SK-N-SH treated with all-trans-retinoic acid at 6 μM for 48 hours (cell line): Measurements from ENCODE around the gene ACSL5.

Experiments used
- ATAC-seq: fragments of 200-7000 bp; cut with Tn5 transposase; 3 replicates; pipeline ENCODE4 v1.9.1; 2020; ENCODE audit warnings: mild to moderate bottlenecking, moderate library complexity
- ARNTL ChIP-seq: fragments of 450-650 bp; formaldehyde crosslinking; IDR thresholded peaks from 2 replicates; pipeline ENCODE4 v1.5.0; 2020; ENCODE audit warnings: low read depth, mild to moderate bottlenecking, moderate library complexity, borderline replicate concordance
- BACH2 ChIP-seq: fragments of 250-450 bp; sonication (Bioruptor Pico); IDR thresholded peaks from 2 replicates; pipeline ENCODE4 v1.9.0; 2021; ENCODE audit warnings: mild to moderate bottlenecking, borderline replicate concordance
- CREB5 ChIP-seq: fragments of 250-450 bp; sonication (Bioruptor Pico); IDR thresholded peaks from 2 replicates; pipeline ENCODE4 v1.5.1; 2020; ENCODE audit warnings: low read depth, mild to moderate bottlenecking, moderate library complexity
- CSDC2 ChIP-seq: fragments of 250-450 bp; sonication (Bioruptor Pico); IDR thresholded peaks from 2 replicates; pipeline ENCODE4 v1.5.0; 2020; ENCODE audit warnings: mild to moderate bottlenecking, moderate library complexity
- CSRNP3 ChIP-seq: fragments of 250-450 bp; sonication (Bioruptor Pico); IDR thresholded peaks from 2 replicates; pipeline ENCODE4 v1.5.1; 2021; ENCODE audit warnings: mild to moderate bottlenecking, moderate library complexity
- ESRRG ChIP-seq: fragments of 250-450 bp; sonication (Bioruptor Pico); IDR thresholded peaks from 2 replicates; pipeline ENCODE4 v1.6.1; 2021; ENCODE audit warnings: mild to moderate bottlenecking
- GLIS3 ChIP-seq: fragments of 250-450 bp; sonication (Bioruptor Pico); IDR thresholded peaks from 2 replicates; pipeline ENCODE4 v1.5.0; 2020; ENCODE audit warnings: mild to moderate bottlenecking, moderate library complexity
- ISL1 ChIP-seq: fragments of 250-450 bp; sonication (Bioruptor Pico); IDR thresholded peaks from 2 replicates; pipeline ENCODE4 v2.1.2; 2022; ENCODE audit warnings: mild to moderate bottlenecking, moderate library complexity
- OSR1 ChIP-seq: fragments of 250-450 bp; sonication (Bioruptor Pico); IDR thresholded peaks from 2 replicates; pipeline ENCODE4 v1.8.0; 2022; ENCODE audit warnings: moderate library complexity, mild to moderate bottlenecking, inconsistent platforms
- POU6F1 ChIP-seq: fragments of 250-450 bp; sonication (Bioruptor Pico); IDR thresholded peaks from 2 replicates; pipeline ENCODE4 v1.8.0; 2021; ENCODE audit warnings: low read depth, mild to moderate bottlenecking, moderate library complexity, borderline replicate concordance
- RARB ChIP-seq: fragments of 250-450 bp; sonication (Bioruptor Pico); IDR thresholded peaks from 2 replicates; pipeline ENCODE4 v1.8.0; 2021; ENCODE audit warnings: mild to moderate bottlenecking, moderate library complexity
- SNAI2 ChIP-seq: fragments of 250-450 bp; sonication (Bioruptor Pico); IDR thresholded peaks from 2 replicates; pipeline ENCODE4 v1.5.0; 2020; ENCODE audit warnings: mild to moderate bottlenecking, moderate library complexity
- TCF4 ChIP-seq: fragments of 250-450 bp; sonication (Bioruptor Pico); IDR thresholded peaks from 2 replicates; pipeline ENCODE4 v1.8.0; 2021; ENCODE audit warnings: mild to moderate bottlenecking, moderate library complexity, borderline replicate concordance
- TOX ChIP-seq: fragments of 250-450 bp; sonication (Bioruptor Pico); IDR thresholded peaks from 2 replicates; pipeline ENCODE4 v1.8.0; 2021; ENCODE audit warnings: mild to moderate bottlenecking, moderate library complexity, borderline replicate concordance
- TSHZ2 ChIP-seq: fragments of 250-450 bp; sonication (Bioruptor Pico); IDR thresholded peaks from 2 replicates; pipeline ENCODE4 v1.5.0; 2020; ENCODE audit warnings: mild to moderate bottlenecking, moderate library complexity
- ZC3H10 ChIP-seq: fragments of 250-450 bp; sonication (Bioruptor Pico); IDR thresholded peaks from 2 replicates; pipeline ENCODE4 v1.5.1; 2021; ENCODE audit warnings: mild to moderate bottlenecking, moderate library complexity
- ZFP3 ChIP-seq: fragments of 250-450 bp; sonication (Bioruptor Pico); IDR thresholded peaks from 2 replicates; pipeline ENCODE4 v1.5.0; 2020; ENCODE audit warnings: mild to moderate bottlenecking, moderate library complexity
- ZFP30 ChIP-seq: fragments of 450-650 bp; formaldehyde crosslinking; IDR thresholded peaks from 2 replicates; pipeline ENCODE4 v1.5.0; 2022; ENCODE audit warnings: mild to moderate bottlenecking, moderate library complexity
- ZNF565 ChIP-seq: fragments of 450-650 bp; formaldehyde crosslinking; conservative IDR thresholded peaks from 2 replicates; pipeline ENCODE4 v1.5.0; 2020; ENCODE audit warnings: low read depth, mild to moderate bottlenecking, moderate library complexity
- ZNF70 ChIP-seq: fragments of 450-650 bp; formaldehyde crosslinking; IDR thresholded peaks from 2 replicates; pipeline ENCODE4 v1.5.0; 2020; ENCODE audit warnings: mild to moderate bottlenecking, moderate library complexity
- ZNF8 ChIP-seq: fragments of 450-650 bp; formaldehyde crosslinking; IDR thresholded peaks from 2 replicates; pipeline ENCODE4 v1.5.0; 2020; ENCODE audit warnings: mild to moderate bottlenecking, moderate library complexity

ACSL5 gene

DNA sequence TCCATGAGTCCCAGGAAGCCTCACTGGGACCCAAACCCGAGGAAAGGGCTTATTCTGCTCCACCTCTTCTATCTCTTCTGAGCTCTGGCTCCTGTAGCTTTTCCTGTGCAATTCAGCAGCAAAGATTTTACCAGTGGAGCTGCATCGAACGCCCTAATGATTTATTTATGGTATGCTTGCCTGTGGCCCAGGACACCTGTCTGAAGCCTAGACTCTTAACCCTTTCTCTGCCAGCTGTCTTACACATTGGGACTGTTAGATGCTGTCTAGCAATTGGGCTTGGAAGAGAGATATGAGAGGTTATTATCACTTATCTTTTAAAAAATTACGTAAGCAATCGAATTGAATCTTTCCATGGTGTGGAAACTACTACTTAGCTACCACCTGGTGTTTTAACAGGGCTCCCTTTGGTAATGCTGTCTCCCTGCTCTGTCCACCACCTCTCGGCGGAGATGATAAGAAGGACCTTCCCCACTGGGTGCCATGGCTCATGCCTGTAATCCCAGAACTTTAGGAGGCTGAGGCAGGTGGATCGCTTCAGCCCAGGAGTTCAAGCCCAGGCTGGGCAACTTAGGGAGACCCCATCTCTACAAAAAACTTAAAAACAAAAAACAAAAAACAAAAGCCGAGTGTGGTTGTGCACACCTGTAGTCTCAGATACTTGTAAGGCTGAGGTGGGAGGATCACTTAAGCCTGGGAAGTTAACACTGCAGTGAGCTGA is 8.8 kb downstream of the ACSL5 start (continued):
- TF ChIP-seq TSHZ2 (CRISPR knock-in tag) (no peak), OSR1 (CRISPR knock-in tag) (no peak), ZC3H10 (CRISPR knock-in tag) (no peak)

- ATAC-seq, result no peak
- TF ChIP-seq ZNF565 (CRISPR knock-in tag) (no peak), ESRRG (no peak), ZC3H10 (CRISPR knock-in tag) (no peak), BACH2 (no peak), ZNF8 (CRISPR knock-in tag) (no peak), ZNF70 (no peak), CREB5 (CRISPR knock-in tag) (no peak), SNAI2 (CRISPR knock-in tag) (no peak), CSRNP3 (CRISPR knock-in tag) (no peak), ARNTL (CRISPR knock-in tag) (no peak), CSDC2 (CRISPR knock-in tag) (no peak), ISL1 (CRISPR knock-in tag) (no peak), TCF4 (CRISPR knock-in tag) (no peak), ZFP3 (CRISPR knock-in tag) (no peak), POU6F1 (no peak), RARB (no peak)
- TF ChIP-seq, all 23 proteins: peak for 0
Measured at GRCh38 chr10:112383325-112383724, 9.4 kb downstream of the ACSL5 start.

- no peak for ATAC-seq
- TF ChIP-seq CSRNP3 (CRISPR knock-in tag) (no peak), ZC3H10 (CRISPR knock-in tag) (no peak), TOX (no peak), TCF4 (CRISPR knock-in tag) (no peak), TSHZ2 (CRISPR knock-in tag) (no peak), CREB5 (CRISPR knock-in tag) (no peak), POU6F1 (no peak), GLIS3 (no peak), ESRRG (no peak), ZNF8 (CRISPR knock-in tag) (no peak), ISL1 (CRISPR knock-in tag) (no peak), BACH2 (no peak), ZFP30 (CRISPR knock-in tag) (no peak), SNAI2 (CRISPR knock-in tag) (no peak), ZFP3 (CRISPR knock-in tag) (no peak)
Measured at GRCh38 chr10:112384141-112384540, 10.2 kb downstream of the ACSL5 start.
